ENCODE results near the gene CROCC2.

CROCC2 gene

GRCh38 chr2:240894836-240895558 lies 11.1 kb upstream of the CROCC2 start:
- DNase-seq (ENCODE audit: insufficient read length), result no peak
- FAIRE-seq, result no peak
- no peak for TF ChIP-seq POLR2AphosphoS5 (IDR thresholded peaks at IDR 0.05; ENCODE audit: low read depth, low read length)
- TF ChIP-seq TAF1 (IDR thresholded peaks at IDR 0.05; ENCODE audit: borderline replicate concordance, low read depth, low read length), result no peak
- no peak for TF ChIP-seq POLR2A (IDR thresholded peaks at IDR 0.05; ENCODE audit: low read depth, low read length)

GRCh38 chr2:240895656-240896388 lies 10.3 kb upstream of the CROCC2 start, which contains the start of gene MAB21L4:
TSS of gene MAB21L4 (minus strand) at chr2:240896156. CDS start at chr2:240895997, 159 bp downstream.
- FAIRE-seq (no peak), DNase-seq (ENCODE audit: insufficient read length) (no peak)
- TF ChIP-seq POLR2A (IDR thresholded peaks at IDR 0.05; ENCODE audit: low read depth, low read length) (no peak), POLR2AphosphoS5 (IDR thresholded peaks at IDR 0.05; ENCODE audit: low read depth, low read length) (no peak), TAF1 (IDR thresholded peaks at IDR 0.05; ENCODE audit: borderline replicate concordance, low read depth, low read length) (no peak)

- no peak for DNase-seq (ENCODE audit: insufficient read length)
- FAIRE-seq, result no peak
- TF ChIP-seq TAF1 (IDR thresholded peaks at IDR 0.05; ENCODE audit: borderline replicate concordance, low read depth, low read length) (no peak), POLR2AphosphoS5 (IDR thresholded peaks at IDR 0.05; ENCODE audit: low read depth, low read length) (no peak), POLR2A (IDR thresholded peaks at IDR 0.05; ENCODE audit: low read depth, low read length) (no peak)
Observed at GRCh38 chr2:240896394-240896793, 9.7 kb upstream of the CROCC2 start.

GRCh38 chr2:240896871-240897692 lies 9.1 kb upstream of the CROCC2 start:
- no peak for DNase-seq (ENCODE audit: insufficient read length)
- FAIRE-seq, result no peak

GRCh38 chr2:240898108-240898730 lies 7.9 kb upstream of the CROCC2 start:
- DNase-seq (ENCODE audit: insufficient read length) (no peak), FAIRE-seq (no peak)
- TF ChIP-seq POLR2AphosphoS5 (IDR thresholded peaks at IDR 0.05; ENCODE audit: low read depth, low read length) (no peak), TAF1 (IDR thresholded peaks at IDR 0.05; ENCODE audit: borderline replicate concordance, low read depth, low read length) (no peak), POLR2A (IDR thresholded peaks at IDR 0.05; ENCODE audit: low read depth, low read length) (no peak)

More at GRCh38 chr2:240896871-240897692, 9.1 kb upstream of the CROCC2 start:
- TF ChIP-seq TAF1 (IDR thresholded peaks at IDR 0.05; ENCODE audit: borderline replicate concordance, low read depth, low read length), result no peak
- TF ChIP-seq POLR2AphosphoS5 (IDR thresholded peaks at IDR 0.05; ENCODE audit: low read depth, low read length), result no peak
- TF ChIP-seq POLR2A (IDR thresholded peaks at IDR 0.05; ENCODE audit: low read depth, low read length), result no peak

GRCh38 chr2:240898731-240899467 lies 7.2 kb upstream of the CROCC2 start:
- FAIRE-seq, result no peak
- TF ChIP-seq POLR2AphosphoS5 (IDR thresholded peaks at IDR 0.05; ENCODE audit: low read depth, low read length) (no peak), POLR2A (IDR thresholded peaks at IDR 0.05; ENCODE audit: low read depth, low read length) (no peak), TAF1 (IDR thresholded peaks at IDR 0.05; ENCODE audit: borderline replicate concordance, low read depth, low read length) (no peak)

GRCh38 chr2:240899468-240899865 lies 6.7 kb upstream of the CROCC2 start:
- TF ChIP-seq TAF1 (IDR thresholded peaks at IDR 0.05; ENCODE audit: borderline replicate concordance, low read depth, low read length), result no peak
- no peak for TF ChIP-seq POLR2A (IDR thresholded peaks at IDR 0.05; ENCODE audit: low read depth, low read length)
- no peak for TF ChIP-seq POLR2AphosphoS5 (IDR thresholded peaks at IDR 0.05; ENCODE audit: low read depth, low read length)
- DNase-seq (ENCODE audit: insufficient read length) (no peak), FAIRE-seq (no peak)

More at GRCh38 chr2:240898731-240899467, 7.2 kb upstream of the CROCC2 start:
- no peak for DNase-seq (ENCODE audit: insufficient read length)

GRCh38 chr2:240900141-240900860 lies 5.8 kb upstream of the CROCC2 start:
- TF ChIP-seq POLR2A (IDR thresholded peaks at IDR 0.05; ENCODE audit: low read depth, low read length), result no peak
- no peak for TF ChIP-seq TAF1 (IDR thresholded peaks at IDR 0.05; ENCODE audit: borderline replicate concordance, low read depth, low read length)
- TF ChIP-seq POLR2AphosphoS5 (IDR thresholded peaks at IDR 0.05; ENCODE audit: low read depth, low read length), result no peak
- FAIRE-seq (no peak), DNase-seq (ENCODE audit: insufficient read length) (no peak)

GRCh38 chr2:240901986-240902614 lies 4.0 kb upstream of the CROCC2 start:
- DNase-seq (ENCODE audit: insufficient read length) (no peak), FAIRE-seq (no peak)
- TF ChIP-seq POLR2A (IDR thresholded peaks at IDR 0.05; ENCODE audit: low read depth, low read length), result no peak
- TF ChIP-seq TAF1 (IDR thresholded peaks at IDR 0.05; ENCODE audit: borderline replicate concordance, low read depth, low read length), result no peak
- no peak for TF ChIP-seq POLR2AphosphoS5 (IDR thresholded peaks at IDR 0.05; ENCODE audit: low read depth, low read length)

Data from GM12892 (cell line).